Thoracic aorta (tissue), 2 donors: ENCODE measurements around the gene OTUD4. TPM values are rescaled to one million over a fixed set of nuclear protein-coding genes. Genes with fewer than 3 reads are reported as not detected.
"Not testable (repeated sequence)": the region's sequence is repeated elsewhere in the genome, so short reads cannot be mapped to it uniquely, and the experiment has no call there.

Experiments
- ATAC-seq: fragments of 150-250 bp; one replicate; pipeline ENCODE4 v1.8.0; 2017; ENCODE audit warnings: low read depth; ENCODE audit not compliant: insufficient number of reproducible peaks, low FRiP score
- DNase-seq: peaks from one replicate; pipeline ENCODE4 v3.0.0-alpha.2; 2020; ENCODE audit warnings: low spot score
- H3K27ac ChIP-seq, 2 donors: fragments of 200-600 bp; sonication (generic); 1 replicate in 1 of 2; 2 replicates in 1 of 2; pipeline ENCODE4 v1.5.1; 2016; ENCODE audit warnings: mild to moderate bottlenecking in 2 of 2, moderate library complexity in 2 of 2
- H3K27me3 ChIP-seq: fragments of 200-600 bp; sonication (generic); replicated peaks from 2 replicates; pipeline ENCODE4 v1.6.0; 2016; ENCODE audit warnings: mild to moderate bottlenecking; ENCODE audit not compliant: insufficient read depth
- H3K36me3 ChIP-seq: fragments of 200-600 bp; sonication (generic); one replicate; pipeline ENCODE4 v1.5.1; 2016
- H3K4me1 ChIP-seq, 2 donors: fragments of 200-600 bp; sonication (generic); 1 replicate in 1 of 2; 2 replicates in 1 of 2; pipeline versions ENCODE4 v1.5.1 to v1.6.0; 2016; ENCODE audit warnings: low read depth in 2 of 2, mild to moderate bottlenecking in 1 of 2; ENCODE audit not compliant: control insufficient read depth in 1 of 2
- H3K4me3 ChIP-seq: fragments of 200-600 bp; sonication (generic); 2 replicates; pipeline ENCODE4 v1.5.1; 2016; ENCODE audit warnings: mild to moderate bottlenecking
- H3K9me3 ChIP-seq: fragments of 200-600 bp; sonication (generic); 2 replicates; pipeline ENCODE4 v1.5.1; 2016
- CTCF ChIP-seq: fragments of 200-600 bp; sonication (generic); IDR thresholded peaks from one replicate; pipeline ENCODE4 v1.5.1; 2019; ENCODE audit warnings: antibody characterized with exemption
- total RNA-seq, 2 donors: library from RNA; depleted of rRNA; stranded (reverse); fragments of >200 nt; gene quantifications; one replicate each; pipeline versions ENCODE4 v1.1.0 to v1.2.3, GENCODE V29; 2016

The OTUD4 gene
- total RNA-seq, 2 donors from 2014 or later = 46.7 to 57.2 TPM

- H3K27ac ChIP-seq = no peak overlapping the region
- DNase-seq = no peak
- peaks cover 50% of the 10 kb centered on the region for H3K36me3 ChIP-seq
Measured at GRCh38 chr4:145148980-145149379, 31.4 kb downstream of the OTUD4 start.

DNA sequence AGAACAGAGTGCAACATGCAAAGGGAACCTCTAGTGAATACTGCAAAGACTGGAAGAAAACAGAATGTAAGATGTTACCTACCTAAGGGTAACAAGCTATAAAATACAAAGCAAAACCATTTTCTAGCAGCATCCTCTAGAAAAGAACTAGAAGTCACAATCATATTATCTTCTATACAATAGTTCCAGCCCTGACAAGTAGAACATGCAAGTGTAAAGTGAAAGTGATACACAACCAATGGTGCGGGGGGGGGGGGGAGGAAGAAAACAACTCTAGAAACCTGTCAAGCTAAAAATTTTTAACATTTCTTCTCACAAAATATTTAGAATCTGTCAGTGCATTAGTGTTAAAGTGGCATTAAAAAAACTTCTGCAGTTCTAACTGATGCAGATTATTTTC lies 44.2 kb downstream of the OTUD4 start:
- not testable (repeated sequence) for ATAC-seq
- peaks cover 15% of the 10 kb centered on the region for H3K36me3 ChIP-seq

More at GRCh38 chr4:145148980-145149379, 31.4 kb downstream of the OTUD4 start:
- peaks cover 0 to 4% of the 10 kb centered on the region in 2 donors for H3K4me1 ChIP-seq
- H3K4me3 ChIP-seq = no peak overlapping the region
- ATAC-seq = no peak
- H3K27me3 ChIP-seq = no peaks in the 10 kb centered on the region
- TF ChIP-seq CTCF = no peak
- no peaks in the 10 kb centered on the region for H3K9me3 ChIP-seq

GRCh38 chr4:145132511-145133098 lies 47.8 kb downstream of the OTUD4 start:
- Histone ChIP-seq H3K4me1 (peaks cover 4 to 12% of the 10 kb centered on the region in 2 donors), H3K4me3 (no peak overlapping the region), H3K27ac (no peak overlapping the region), H3K27me3 (no peaks in the 10 kb centered on the region), H3K9me3 (no peaks in the 10 kb centered on the region), H3K36me3 (peaks cover 1% of the 10 kb centered on the region)
- ATAC-seq (no peak), DNase-seq (no peak)
- no peak for TF ChIP-seq CTCF

More for the DNA sequence above, 44.2 kb downstream of the OTUD4 start:
- not testable (repeated sequence) for H3K4me3 ChIP-seq, H3K27me3 ChIP-seq, H3K9me3 ChIP-seq, H3K4me1 ChIP-seq, DNase-seq, H3K27ac ChIP-seq

GRCh38 chr4:145131848-145132247 lies 48.5 kb downstream of the OTUD4 start:
- Histone ChIP-seq H3K27me3 (no peaks in the 10 kb centered on the region), H3K36me3 (no peaks in the 10 kb centered on the region), H3K9me3 (no peaks in the 10 kb centered on the region), H3K27ac (peak overlapping the region in 1 of 2 donors; percentile 31), H3K4me1 (peaks cover 4 to 12% of the 10 kb centered on the region in 2 donors), H3K4me3 (no peak overlapping the region)
- no peak for ATAC-seq
- no peak for TF ChIP-seq CTCF
- DNase-seq = no peak

- H3K4me3 ChIP-seq = no peak overlapping the region
- H3K4me1 ChIP-seq = peaks cover 4 to 12% of the 10 kb centered on the region in 2 donors
- H3K9me3 ChIP-seq = no peaks in the 10 kb centered on the region
- H3K36me3 ChIP-seq = peaks cover 7% of the 10 kb centered on the region
- DNase-seq (no peak), ATAC-seq (no peak)
- peak overlapping the region; percentile 31 to 46 for H3K27ac ChIP-seq
- no peaks in the 10 kb centered on the region for H3K27me3 ChIP-seq
- no peak for TF ChIP-seq CTCF
Measured at GRCh38 chr4:145130788-145131399, 49.5 kb downstream of the OTUD4 start.
